Glutamatergic neuron (in vitro differentiated cells): ENCODE results near the gene DDX31. TPM values are rescaled to one million over a fixed set of nuclear protein-coding genes. Genes with fewer than 3 reads are reported as not detected.

ENCODE experiments used
- DNase-seq: peaks from one replicate; pipeline ENCODE4 v3.0.0; 2022
- H3K27ac Mint-ChIP-seq: one replicate; pipeline ENCODE4 v1.8.0; 2020; ENCODE audit warnings: mild to moderate bottlenecking, mixed read lengths, inconsistent platforms; ENCODE audit not compliant: unreplicated experiment
- H3K27me3 Mint-ChIP-seq: one replicate; pipeline ENCODE4 v1.8.0; 2020; ENCODE audit warnings: mild to moderate bottlenecking, moderate library complexity, mixed read lengths, inconsistent platforms; ENCODE audit not compliant: unreplicated experiment
- H3K36me3 Mint-ChIP-seq: one replicate; pipeline ENCODE4 v1.8.0; 2020; ENCODE audit warnings: mild to moderate bottlenecking, mixed read lengths, inconsistent platforms; ENCODE audit not compliant: unreplicated experiment
- H3K4me1 Mint-ChIP-seq: one replicate; pipeline ENCODE4 v1.8.0; 2020; ENCODE audit warnings: mild to moderate bottlenecking, low read depth, mixed read lengths, inconsistent platforms; ENCODE audit not compliant: unreplicated experiment
- H3K4me3 Mint-ChIP-seq: one replicate; pipeline ENCODE4 v1.8.0; 2020; ENCODE audit warnings: mild to moderate bottlenecking, mixed read lengths, inconsistent platforms; ENCODE audit not compliant: unreplicated experiment
- H3K9me3 Mint-ChIP-seq: one replicate; pipeline ENCODE4 v1.8.0; 2020; ENCODE audit warnings: mild to moderate bottlenecking, moderate library complexity, mixed read lengths, inconsistent platforms; ENCODE audit not compliant: unreplicated experiment
- CTCF ChIP-seq: fragments of 200-600 bp; sonication (generic); IDR thresholded peaks from one replicate; pipeline ENCODE4 v1.5.0; 2021; ENCODE audit not compliant: partially characterized antibody, unreplicated experiment
- total RNA-seq: library from RNA; stranded (reverse); fragmentation: NEBNext Ultra II Directional; extraction: Animal tissue kit (Norgen Biotek cat#: 25700); gene quantifications from one replicate; pipeline ENCODE4 v1.2.1, GENCODE V29; 2021; ENCODE audit not compliant: unreplicated experiment

The DDX31 gene
- total RNA-seq, 1 donor from 2014 or later: 8.7 TPM

- H3K4me1 Mint-ChIP-seq: peaks cover 21% of the 10 kb centered on the region
- TF ChIP-seq CTCF: no peak
- peaks cover 3% of the 10 kb centered on the region for H3K27me3 Mint-ChIP-seq
- H3K9me3 Mint-ChIP-seq: peaks cover 2% of the 10 kb centered on the region
- no peak overlapping the region for H3K4me3 Mint-ChIP-seq
- no peak overlapping the region for H3K27ac Mint-ChIP-seq
- H3K36me3 Mint-ChIP-seq: peaks cover 2% of the 10 kb centered on the region
- no peak for DNase-seq
Measured at GRCh38 chr9:132605387-132605786, 64.4 kb downstream of the DDX31 start.

- Mint-ChIP-seq H3K27ac (no peak overlapping the region), H3K9me3 (peaks cover 4% of the 10 kb centered on the region), H3K36me3 (peaks cover 4% of the 10 kb centered on the region), H3K4me3 (no peak overlapping the region), H3K27me3 (peaks cover 3% of the 10 kb centered on the region), H3K4me1 (peaks cover 17% of the 10 kb centered on the region)
- no peak for DNase-seq
- no peak for TF ChIP-seq CTCF
Measured at GRCh38 chr9:132602207-132602606, 67.6 kb downstream of the DDX31 start.

- no peak for DNase-seq
- TF ChIP-seq CTCF: no peak
- H3K36me3 Mint-ChIP-seq: peaks cover 12% of the 10 kb centered on the region
- peaks cover 4% of the 10 kb centered on the region for H3K9me3 Mint-ChIP-seq
- H3K4me1 Mint-ChIP-seq: peaks cover 13% of the 10 kb centered on the region
- no peak overlapping the region for H3K4me3 Mint-ChIP-seq
- H3K27ac Mint-ChIP-seq: no peak overlapping the region
- H3K27me3 Mint-ChIP-seq: peaks cover 9% of the 10 kb centered on the region
Measured at GRCh38 chr9:132600326-132600984, 69.3 kb downstream of the DDX31 start.

- Mint-ChIP-seq H3K36me3 (peaks cover 12% of the 10 kb centered on the region), H3K9me3 (peaks cover 2% of the 10 kb centered on the region), H3K4me1 (peaks cover 4% of the 10 kb centered on the region), H3K4me3 (no peak overlapping the region), H3K27me3 (peaks cover 9% of the 10 kb centered on the region), H3K27ac (no peak overlapping the region)
- TF ChIP-seq CTCF: no peak
- DNase-seq: no peak
Measured at GRCh38 chr9:132597073-132597775, 72.6 kb downstream of the DDX31 start.

GRCh38 chr9:132596200-132596599 lies 73.6 kb downstream of the DDX31 start:
- no peak for DNase-seq
- Mint-ChIP-seq H3K9me3 (peaks cover 4% of the 10 kb centered on the region), H3K27me3 (peaks cover 11% of the 10 kb centered on the region), H3K36me3 (peaks cover 12% of the 10 kb centered on the region), H3K27ac (no peak overlapping the region), H3K4me3 (no peak overlapping the region), H3K4me1 (peaks cover 7% of the 10 kb centered on the region)
- TF ChIP-seq CTCF: no peak
